CD4-positive, CD25-positive, alpha-beta regulatory T cell (primary cell): Measurements from ENCODE around the gene PIK3R6. TPM values are rescaled to one million over a fixed set of nuclear protein-coding genes. Genes with fewer than 3 reads are reported as not detected.

Experiments
- ATAC-seq, 2 donors: fragments of 150-1000 bp; cut with Tn5 transposase; one replicate each; pipeline ENCODE4 v1.10.0; 2021; ENCODE audit warnings: low read depth in 2 of 2, moderate number of reproducible peaks in 2 of 2, moderate library complexity in 1 of 2
- DNase-seq, 3 donors: peaks; one replicate each; pipeline versions ENCODE4 v3.0.0 to v3.0.0-alpha.2; 2012 to 2022; ENCODE audit warnings: mixed read lengths in 1 of 3
- H3K27ac ChIP-seq: one replicate; pipeline ENCODE4 v1.7.0; 2013; ENCODE audit warnings: mild to moderate bottlenecking, low read length; ENCODE audit not compliant: insufficient read depth, poor library complexity, severe bottlenecking
- H3K27me3 ChIP-seq: one replicate; pipeline ENCODE4 v1.7.0; 2013; ENCODE audit warnings: low read length; ENCODE audit not compliant: control insufficient read depth, insufficient read depth
- H3K36me3 ChIP-seq: one replicate; pipeline ENCODE4 v1.7.0; 2013; ENCODE audit warnings: mild to moderate bottlenecking, low read length, moderate library complexity; ENCODE audit not compliant: control insufficient read depth, insufficient read depth
- H3K4me1 ChIP-seq: 2 replicates; pipeline ENCODE4 v1.7.0; 2013; ENCODE audit warnings: mild to moderate bottlenecking, low read length; ENCODE audit not compliant: insufficient read depth, control insufficient read depth, poor library complexity, severe bottlenecking
- H3K4me3 ChIP-seq: one replicate; pipeline ENCODE4 v1.7.0; 2013; ENCODE audit warnings: low read depth, mild to moderate bottlenecking, low read length, moderate library complexity
- H3K9me3 ChIP-seq, 2 experiments: 1 replicate in 1 of 2; 2 replicates in 1 of 2; pipeline ENCODE4 v1.7.0; 2013; ENCODE audit warnings: low read length in 2 of 2, mild to moderate bottlenecking in 1 of 2, moderate library complexity in 1 of 2; ENCODE audit not compliant: control insufficient read depth in 2 of 2
- H3K27ac Mint-ChIP-seq, 3 donors: one replicate each; pipeline ENCODE4 v1.8.0; 2020 to 2022; ENCODE audit warnings: mild to moderate bottlenecking in 3 of 3, mixed read lengths in 3 of 3, moderate library complexity in 2 of 3
- H3K27me3 Mint-ChIP-seq: one replicate; pipeline ENCODE4 v1.8.0; 2022; ENCODE audit warnings: mild to moderate bottlenecking, mixed read lengths
- H3K36me3 Mint-ChIP-seq: one replicate; pipeline ENCODE4 v1.8.0; 2020; ENCODE audit warnings: mixed read lengths
- H3K4me1 Mint-ChIP-seq, 4 donors: one replicate each; pipeline ENCODE4 v1.8.0; 2020 to 2022; ENCODE audit warnings: mixed read lengths in 4 of 4, mild to moderate bottlenecking in 1 of 4
- H3K4me3 Mint-ChIP-seq, 4 donors: one replicate each; pipeline ENCODE4 v1.8.0; 2020 to 2022; ENCODE audit warnings: mild to moderate bottlenecking in 4 of 4, mixed read lengths in 4 of 4, moderate library complexity in 3 of 4
- H3K9me3 Mint-ChIP-seq, 7 donors: one replicate each; pipeline ENCODE4 v1.8.0; 2020 to 2022; ENCODE audit warnings: mixed read lengths in 7 of 7, mild to moderate bottlenecking in 3 of 7, moderate library complexity in 2 of 7
- polyA plus RNA-seq, 4 donors: library from polyadenylated mRNA; unstranded; fragments of 300-500 nt; fragmentation: Illumina TruSeq; gene quantifications; one replicate each; pipeline ENCODE4 v1.2.3, GENCODE V29; 2021
- total RNA-seq: library from RNA; stranded (reverse); gene quantifications from one replicate; pipeline ENCODE4 v1.2.3, GENCODE V29; 2022

Gene PIK3R6
- total and polyA plus RNA-seq, 5 donors from 2014 or later = 1.1 TPM; not detected in 4

DNA sequence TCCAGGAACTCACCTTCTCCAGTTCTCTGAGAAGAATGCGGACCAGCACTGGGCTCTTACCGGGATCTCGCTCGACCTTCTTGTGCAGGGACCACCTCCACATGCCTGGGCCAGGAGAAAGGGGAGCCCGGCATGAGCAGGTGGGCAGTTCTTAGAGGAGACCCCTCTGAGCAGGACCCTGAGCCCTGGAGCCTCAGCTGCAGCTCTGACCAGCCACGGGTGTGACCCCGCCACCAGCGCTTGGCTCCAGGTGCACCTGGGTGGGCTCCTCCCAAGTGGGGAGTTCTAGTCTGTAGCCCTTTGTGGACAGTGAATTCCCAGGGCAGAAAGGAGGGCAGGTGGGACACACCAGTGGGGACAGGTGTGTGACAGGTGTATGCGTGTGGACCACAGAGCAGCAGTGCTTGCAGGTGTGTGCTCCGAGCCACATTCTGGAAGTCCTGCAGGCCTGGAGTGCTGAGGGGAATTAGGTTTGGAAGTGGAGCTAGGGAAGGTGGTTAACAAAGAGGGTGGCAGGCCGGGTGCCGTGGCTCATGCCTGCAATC, 28.9 kb downstream of the PIK3R6 start:
- H3K9me3 ChIP-seq = no peaks in the 10 kb centered on the region
- Mint-ChIP-seq H3K4me1 (no peaks in the 10 kb centered on the region), H3K36me3 (no peaks in the 10 kb centered on the region), H3K27me3 (peaks cover 17% of the 10 kb centered on the region), H3K4me3 (no peak overlapping the region), H3K9me3 (no peaks in the 10 kb centered on the region), H3K27ac (no peak overlapping the region)
- no peaks in the 10 kb centered on the region for H3K4me1 ChIP-seq
- no peak overlapping the region for H3K4me3 ChIP-seq
- no peak for ATAC-seq
- H3K27ac ChIP-seq = no peak overlapping the region
- H3K36me3 ChIP-seq = no peaks in the 10 kb centered on the region
- H3K27me3 ChIP-seq = no peaks in the 10 kb centered on the region
- no peak for DNase-seq

GRCh38 chr17:8837563-8838075, 29.9 kb downstream of the PIK3R6 start:
- DNase-seq (no peak), ATAC-seq (no peak)
- Histone ChIP-seq H3K27me3 (no peaks in the 10 kb centered on the region), H3K4me1 (no peaks in the 10 kb centered on the region), H3K27ac (no peak overlapping the region), H3K36me3 (no peaks in the 10 kb centered on the region), H3K4me3 (no peak overlapping the region), H3K9me3 (no peaks in the 10 kb centered on the region)
- Mint-ChIP-seq H3K27ac (no peak overlapping the region), H3K9me3 (no peaks in the 10 kb centered on the region), H3K4me3 (no peak overlapping the region), H3K27me3 (peaks cover 11% of the 10 kb centered on the region), H3K4me1 (no peaks in the 10 kb centered on the region), H3K36me3 (no peaks in the 10 kb centered on the region)

- H3K9me3 Mint-ChIP-seq = no peaks in the 10 kb centered on the region
- Histone ChIP-seq H3K4me1 (no peaks in the 10 kb centered on the region), H3K36me3 (no peaks in the 10 kb centered on the region), H3K27ac (no peak overlapping the region), H3K4me3 (no peak overlapping the region), H3K9me3 (no peaks in the 10 kb centered on the region), H3K27me3 (no peaks in the 10 kb centered on the region)
- H3K27me3 Mint-ChIP-seq = peaks cover 11% of the 10 kb centered on the region
- ATAC-seq (no peak), DNase-seq (no peak)
- no peak overlapping the region for H3K27ac Mint-ChIP-seq
- no peaks in the 10 kb centered on the region for H3K4me1 Mint-ChIP-seq
- no peaks in the 10 kb centered on the region for H3K36me3 Mint-ChIP-seq
- H3K4me3 Mint-ChIP-seq = no peak overlapping the region
Measured at GRCh38 chr17:8836821-8837562, 30.5 kb downstream of the PIK3R6 start.

DNA sequence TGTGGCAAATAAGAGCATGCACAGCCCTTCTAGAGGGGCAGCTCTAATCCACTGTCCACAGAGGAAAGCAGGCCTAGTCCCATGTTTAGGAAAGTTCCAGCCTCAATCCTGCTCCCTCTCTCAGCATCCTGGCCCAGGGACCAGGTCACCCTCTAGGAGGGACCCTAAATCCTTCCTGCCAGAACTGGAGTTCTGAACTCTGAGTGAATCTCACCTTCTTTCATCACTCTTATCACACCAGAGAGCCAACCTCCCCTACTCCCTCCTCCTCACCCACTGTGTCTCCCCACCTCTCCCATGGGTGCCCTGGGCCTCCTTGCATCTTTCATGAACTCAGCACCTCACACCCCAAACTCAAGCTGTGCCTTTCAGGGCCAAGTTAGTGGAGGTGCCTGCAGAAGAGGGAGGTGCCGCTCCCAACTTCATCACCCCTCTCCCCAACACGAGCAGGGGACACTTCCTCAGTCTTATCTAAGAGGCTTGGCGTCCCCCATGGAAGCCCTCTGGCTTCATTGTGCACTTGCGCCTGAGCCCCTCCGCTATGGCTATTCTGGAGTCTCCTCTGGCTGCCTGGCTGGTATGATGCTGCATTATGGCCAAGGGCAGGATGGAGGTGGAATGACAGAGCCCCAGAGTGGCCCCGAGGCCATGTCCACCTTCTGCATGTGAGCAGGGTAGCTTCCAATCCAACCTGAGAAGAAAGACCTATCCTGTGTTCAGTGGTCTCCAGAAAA, 31.7 kb downstream of the PIK3R6 start:
- H3K36me3 Mint-ChIP-seq = no peaks in the 10 kb centered on the region
- ATAC-seq (no peak), DNase-seq (no peak)
- Histone ChIP-seq H3K36me3 (no peaks in the 10 kb centered on the region), H3K4me1 (no peaks in the 10 kb centered on the region), H3K4me3 (no peak overlapping the region), H3K9me3 (no peaks in the 10 kb centered on the region), H3K27ac (no peak overlapping the region), H3K27me3 (no peaks in the 10 kb centered on the region)
- no peak overlapping the region for H3K4me3 Mint-ChIP-seq
- H3K27me3 Mint-ChIP-seq = peaks cover 7% of the 10 kb centered on the region
- H3K27ac Mint-ChIP-seq = no peak overlapping the region
- no peaks in the 10 kb centered on the region for H3K9me3 Mint-ChIP-seq
- H3K4me1 Mint-ChIP-seq = no peaks in the 10 kb centered on the region

- H3K27ac Mint-ChIP-seq = no peak overlapping the region
- H3K4me1 ChIP-seq = no peaks in the 10 kb centered on the region
- no peaks in the 10 kb centered on the region for H3K4me1 Mint-ChIP-seq
- no peaks in the 10 kb centered on the region for H3K9me3 Mint-ChIP-seq
- H3K36me3 Mint-ChIP-seq = no peaks in the 10 kb centered on the region
- H3K27me3 ChIP-seq = no peaks in the 10 kb centered on the region
- no peak for DNase-seq
- no peaks in the 10 kb centered on the region for H3K9me3 ChIP-seq
- H3K27ac ChIP-seq = no peak overlapping the region
- peaks cover 7% of the 10 kb centered on the region for H3K27me3 Mint-ChIP-seq
- ATAC-seq = no peak
- H3K4me3 ChIP-seq = no peak overlapping the region
- H3K36me3 ChIP-seq = no peaks in the 10 kb centered on the region
- H3K4me3 Mint-ChIP-seq = no peak overlapping the region
Measured at GRCh38 chr17:8835106-8835505, 32.4 kb downstream of the PIK3R6 start.

- H3K9me3 Mint-ChIP-seq = no peaks in the 10 kb centered on the region
- H3K4me3 Mint-ChIP-seq = no peak overlapping the region
- H3K27me3 Mint-ChIP-seq = peaks cover 4% of the 10 kb centered on the region
- no peak overlapping the region for H3K27ac ChIP-seq
- H3K4me1 Mint-ChIP-seq = no peaks in the 10 kb centered on the region
- DNase-seq (peak in 1 of 3 donors; percentile 10), ATAC-seq (no peak)
- no peak overlapping the region for H3K4me3 ChIP-seq
- H3K27ac Mint-ChIP-seq = no peak overlapping the region
- no peaks in the 10 kb centered on the region for H3K9me3 ChIP-seq
- no peaks in the 10 kb centered on the region for H3K36me3 ChIP-seq
- no peaks in the 10 kb centered on the region for H3K27me3 ChIP-seq
- H3K4me1 ChIP-seq = no peaks in the 10 kb centered on the region
- H3K36me3 Mint-ChIP-seq = no peaks in the 10 kb centered on the region
Measured at GRCh38 chr17:8832711-8833352, 34.6 kb downstream of the PIK3R6 start.

- Histone ChIP-seq H3K27ac (no peak overlapping the region), H3K36me3 (no peaks in the 10 kb centered on the region), H3K9me3 (no peaks in the 10 kb centered on the region), H3K27me3 (no peaks in the 10 kb centered on the region), H3K4me3 (no peak overlapping the region), H3K4me1 (no peaks in the 10 kb centered on the region)
- Mint-ChIP-seq H3K27me3 (peaks cover 4% of the 10 kb centered on the region), H3K4me1 (no peaks in the 10 kb centered on the region), H3K9me3 (no peaks in the 10 kb centered on the region), H3K36me3 (no peaks in the 10 kb centered on the region), H3K27ac (no peak overlapping the region), H3K4me3 (no peak overlapping the region)
- ATAC-seq (no peak), DNase-seq (no peak)
Measured at GRCh38 chr17:8831234-8831849, 36.1 kb downstream of the PIK3R6 start.
